Prostate gland (tissue), 2 donors: Measurements from ENCODE around the gene C13orf46. TPM values are rescaled to one million over a fixed set of nuclear protein-coding genes. Genes with fewer than 3 reads are reported as not detected.
A peak's percentile ranks its signal among the peaks of the same experiment; 100 is the strongest.

Source experiments
- DNase-seq: peaks from one replicate; pipeline ENCODE4 v3.0.0-alpha.2; 2019; ENCODE audit warnings: low spot score
- H3K27ac ChIP-seq, 2 donors: fragments of 200-600 bp; sonication (generic); 2 replicates each; pipeline ENCODE4 v1.5.1; 2017 to 2019
- H3K27me3 ChIP-seq: fragments of 200-600 bp; sonication (generic); replicated peaks from 2 replicates; pipeline ENCODE4 v1.5.1; 2019; ENCODE audit not compliant: insufficient read depth
- H3K36me3 ChIP-seq, 2 donors: fragments of 200-600 bp; sonication (generic); 1 replicate in 1 of 2; 2 replicates in 1 of 2; pipeline versions ENCODE4 v1.5.1 to v1.8.1; 2017 to 2019
- H3K4me1 ChIP-seq: fragments of 200-600 bp; sonication (generic); replicated peaks from 2 replicates; pipeline ENCODE4 v1.5.1; 2019
- H3K4me3 ChIP-seq, 2 donors: fragments of 200-600 bp; sonication (generic); 2 replicates each; pipeline ENCODE4 v1.5.1; 2017 to 2019
- H3K9me3 ChIP-seq: fragments of 200-600 bp; sonication (generic); 2 replicates; pipeline ENCODE4 v1.5.1; 2017
- CTCF ChIP-seq, 4 experiments: fragments of 200-600 bp in 2 of 4; fragments of 450-650 bp in 2 of 4; sonication (generic) in 2 of 4; IDR thresholded peaks; 1 replicate in 3 of 4; 2 replicates in 1 of 4; pipeline ENCODE4 v1.5.1; 2016 to 2019; ENCODE audit warnings: antibody characterized with exemption in 4 of 4, mild to moderate bottlenecking in 2 of 4, moderate library complexity in 2 of 4
- POLR2A ChIP-seq: fragments of 450-650 bp; IDR thresholded peaks from one replicate; pipeline ENCODE4 v1.6.1; 2016; ENCODE audit warnings: antibody characterized with exemption, mild to moderate bottlenecking
- POLR2AphosphoS5 ChIP-seq: sonication (generic); formaldehyde crosslinking; IDR thresholded peaks from one replicate; pipeline ENCODE4 v1.6.1; 2017; ENCODE audit warnings: antibody characterized with exemption
- WGBS: methylation state at CpG from one replicate; pipeline ENCODE4 v1.1.5; 2018; 5-methylcytosine and 5-hydroxymethylcytosine counted together
- intact Hi-C: fragments of 100-400 bp; cut with DNase I; formaldehyde crosslinking; loops from one replicate; pipeline ENCODE4 v1.14.2; 2022
- total RNA-seq, 2 donors: library from RNA; depleted of rRNA; stranded (reverse); fragments of >200 nt; gene quantifications; one replicate each; pipeline ENCODE4 v1.1.0, GENCODE V29; 2016

The C13orf46 gene
- total RNA-seq, 2 donors from 2014 or later, result 8.0 to 9.9 TPM

GRCh38 chr13:114017028-114017630, 43.3 kb upstream of the C13orf46 start:
- H3K9me3 ChIP-seq, result no peaks in the 10 kb centered on the region
- TF ChIP-seq POLR2AphosphoS5 (no peak), CTCF (IDR thresholded peaks at IDR 0.05) (no peak), POLR2A (no peak)
- DNase-seq, result no peak
- H3K27me3 ChIP-seq, result no peaks in the 10 kb centered on the region
- H3K36me3 ChIP-seq, result peaks cover 0 to 8% of the 10 kb centered on the region in 2 donors
- no peak overlapping the region for H3K27ac ChIP-seq
- no peaks in the 10 kb centered on the region for H3K4me1 ChIP-seq
- intact Hi-C loops, result no loop called here
- WGBS, result 88% methylated on average over 29 of the region's 29 CpGs
- H3K4me3 ChIP-seq, result no peak overlapping the region

- WGBS, result 94% methylated on average over 27 of the region's 30 CpGs
- no peaks in the 10 kb centered on the region for H3K27me3 ChIP-seq
- no peaks in the 10 kb centered on the region for H3K4me1 ChIP-seq
- no peak for DNase-seq
- no peaks in the 10 kb centered on the region for H3K9me3 ChIP-seq
- TF ChIP-seq POLR2AphosphoS5 (no peak), CTCF (IDR thresholded peaks at IDR 0.05) (no peak), POLR2A (no peak)
- H3K27ac ChIP-seq, result no peak overlapping the region
- intact Hi-C loops, result no loop called here
- peaks cover 0 to 8% of the 10 kb centered on the region in 2 donors for H3K36me3 ChIP-seq
- H3K4me3 ChIP-seq, result no peak overlapping the region
Measured at GRCh38 chr13:114016321-114017027, 42.6 kb upstream of the C13orf46 start.

- TF ChIP-seq CTCF (IDR thresholded peaks at IDR 0.05), result no peak
- TF ChIP-seq POLR2AphosphoS5, result no peak
- TF ChIP-seq POLR2A, result no peak
- Histone ChIP-seq H3K9me3 (no peaks in the 10 kb centered on the region), H3K4me1 (no peaks in the 10 kb centered on the region), H3K4me3 (no peak overlapping the region), H3K27ac (peak overlapping the region; percentile 63 to 64), H3K36me3 (peaks cover 2 to 8% of the 10 kb centered on the region in 2 donors), H3K27me3 (no peaks in the 10 kb centered on the region)
- 84% methylated on average over 11 of the region's 11 CpGs for WGBS
- intact Hi-C loops, result no loop called here
- DNase-seq, result no peak
Measured at GRCh38 chr13:114015969-114016295, 42.1 kb upstream of the C13orf46 start.

GRCh38 chr13:114015111-114015968, 41.5 kb upstream of the C13orf46 start:
- intact Hi-C loops, result no loop called here
- TF ChIP-seq POLR2AphosphoS5 (peak; percentile 92), CTCF (IDR thresholded peaks at IDR 0.05) (no peak), POLR2A (peak; percentile 11)
- no peaks in the 10 kb centered on the region for H3K9me3 ChIP-seq
- peaks cover 4 to 8% of the 10 kb centered on the region in 2 donors for H3K36me3 ChIP-seq
- H3K27me3 ChIP-seq, result no peaks in the 10 kb centered on the region
- peak overlapping the region; percentile 63 to 64 for H3K27ac ChIP-seq
- peak; percentile 84 for DNase-seq
- no peak overlapping the region for H3K4me3 ChIP-seq
- WGBS, result 63% methylated on average over 40 of the region's 40 CpGs
- H3K4me1 ChIP-seq, result no peaks in the 10 kb centered on the region
